Activated CD4-positive, alpha-beta memory T cell treated with anti-CD3 and anti-CD28 coated beads for 36 hours (primary cell): ENCODE results near the gene KLHL12. TPM values are rescaled to one million over a fixed set of nuclear protein-coding genes. Genes with fewer than 3 reads are reported as not detected.
"Not testable (repeated sequence)": the region's sequence is repeated elsewhere in the genome, so short reads cannot be mapped to it uniquely, and the experiment has no call there.

Experiments
- CTCF ChIA-PET: fragments of 350-600 bp; sonication (Branson Sonifier 250); formaldehyde crosslinking; loops from one replicate; lab custom pipeline; 2021; ENCODE audit warnings: antibody characterized with exemption, inconsistent platforms; lab: Charles Lee
- POLR2A ChIA-PET: fragments of 350-600 bp; sonication (Branson Sonifier 250); formaldehyde crosslinking; loops from one replicate; lab custom pipeline; 2021; ENCODE audit warnings: antibody characterized with exemption; lab: Charles Lee
- DNase-seq: peaks from one replicate; pipeline ENCODE4 v3.0.0-alpha.2; 2020
- H3K27ac Mint-ChIP-seq: one replicate; pipeline ENCODE4 v1.8.0; 2021; ENCODE audit warnings: mixed read lengths
- H3K27me3 Mint-ChIP-seq: one replicate; pipeline ENCODE4 v1.8.0; 2021; ENCODE audit warnings: mixed read lengths
- H3K36me3 Mint-ChIP-seq: one replicate; pipeline ENCODE4 v1.8.0; 2021; ENCODE audit warnings: mixed read lengths
- H3K4me1 Mint-ChIP-seq: one replicate; pipeline ENCODE4 v1.8.0; 2021; ENCODE audit warnings: low read depth, mixed read lengths
- H3K4me3 Mint-ChIP-seq: one replicate; pipeline ENCODE4 v1.8.0; 2021; ENCODE audit warnings: mild to moderate bottlenecking, mixed read lengths
- H3K9me3 Mint-ChIP-seq: one replicate; pipeline ENCODE4 v1.8.0; 2021; ENCODE audit warnings: mixed read lengths
- intact Hi-C: fragments of 100-400 bp; cut with micrococcal nuclease; formaldehyde crosslinking; loops from one replicate; pipeline ENCODE4 v1.15.1; 2023
- total RNA-seq, 2 experiments: library from RNA; stranded (reverse); gene quantifications; one replicate each; pipeline ENCODE4 v1.2.3, GENCODE V29; 2021

The KLHL12 gene
- total RNA-seq, 2 experiments from 2014 or later: 35.5 to 38.3 TPM

GRCh38 chr1:202944438-202944921 lies 17.4 kb upstream of the KLHL12 start:
- DNase-seq: no peak
- POLR2A ChIA-PET: no interaction called here
- peaks cover 46% of the 10 kb centered on the region for H3K36me3 Mint-ChIP-seq
- intact Hi-C loops: no loop called here
- no peaks in the 10 kb centered on the region for H3K4me1 Mint-ChIP-seq
- no peaks in the 10 kb centered on the region for H3K9me3 Mint-ChIP-seq
- no peak overlapping the region for H3K4me3 Mint-ChIP-seq
- CTCF ChIA-PET: no interaction called here
- no peaks in the 10 kb centered on the region for H3K27me3 Mint-ChIP-seq
- H3K27ac Mint-ChIP-seq: no peak overlapping the region

GRCh38 chr1:202942426-202942825 lies 15.4 kb upstream of the KLHL12 start:
- Mint-ChIP-seq H3K27ac (no peak overlapping the region), H3K4me3 (no peak overlapping the region), H3K27me3 (no peaks in the 10 kb centered on the region), H3K36me3 (peaks cover 39% of the 10 kb centered on the region), H3K4me1 (no peaks in the 10 kb centered on the region), H3K9me3 (no peaks in the 10 kb centered on the region)
- ChIA-PET POLR2A (no interaction called here), CTCF (no interaction called here)
- intact Hi-C loops: no loop called here
- no peak for DNase-seq

DNA sequence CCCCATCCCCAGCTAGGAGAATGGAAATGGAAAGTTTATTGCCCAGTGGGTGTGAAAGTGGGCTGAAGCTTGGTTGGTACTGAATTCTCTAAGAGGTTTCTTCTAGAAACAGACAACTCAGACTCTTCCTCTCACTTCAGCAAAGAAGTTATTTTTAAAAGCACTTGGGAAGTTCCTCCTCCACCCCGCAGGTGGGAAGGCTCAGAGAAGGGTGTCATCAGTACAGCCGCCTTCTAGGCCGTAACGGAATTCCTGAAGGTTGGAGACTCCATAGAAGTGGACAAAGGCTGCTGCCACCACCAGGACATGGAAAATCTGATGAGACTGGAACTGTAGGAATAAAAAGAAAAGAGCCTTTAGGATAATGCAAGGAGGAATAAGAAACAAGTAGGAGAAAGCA lies 14.3 kb upstream of the KLHL12 start:
- intact Hi-C loops: no loop called here
- CTCF ChIA-PET: no interaction called here
- H3K27me3 Mint-ChIP-seq: no peaks in the 10 kb centered on the region
- DNase-seq: no peak
- no peak overlapping the region for H3K27ac Mint-ChIP-seq
- H3K9me3 Mint-ChIP-seq: no peaks in the 10 kb centered on the region
- no peaks in the 10 kb centered on the region for H3K4me1 Mint-ChIP-seq
- no peak overlapping the region for H3K4me3 Mint-ChIP-seq
- POLR2A ChIA-PET: no interaction called here
- H3K36me3 Mint-ChIP-seq: peaks cover 38% of the 10 kb centered on the region

- Mint-ChIP-seq H3K36me3 (peaks cover 34% of the 10 kb centered on the region), H3K27me3 (peaks cover 1% of the 10 kb centered on the region), H3K9me3 (no peaks in the 10 kb centered on the region), H3K4me3 (no peak overlapping the region), H3K4me1 (no peaks in the 10 kb centered on the region), H3K27ac (no peak overlapping the region)
- no peak for DNase-seq
- ChIA-PET POLR2A (no interaction called here), CTCF (no interaction called here)
- intact Hi-C loops: no loop called here
Observed at GRCh38 chr1:202940561-202940960, 13.5 kb upstream of the KLHL12 start.

GRCh38 chr1:202938287-202938925 lies 11.4 kb upstream of the KLHL12 start:
- no peak for DNase-seq
- Mint-ChIP-seq H3K9me3 (no peaks in the 10 kb centered on the region), H3K4me1 (peaks cover 8% of the 10 kb centered on the region), H3K27ac (no peak overlapping the region), H3K4me3 (no peak overlapping the region), H3K27me3 (peaks cover 5% of the 10 kb centered on the region), H3K36me3 (peaks cover 22% of the 10 kb centered on the region)
- ChIA-PET CTCF (no interaction called here), POLR2A (no interaction called here)
- intact Hi-C loops: no loop called here

DNA sequence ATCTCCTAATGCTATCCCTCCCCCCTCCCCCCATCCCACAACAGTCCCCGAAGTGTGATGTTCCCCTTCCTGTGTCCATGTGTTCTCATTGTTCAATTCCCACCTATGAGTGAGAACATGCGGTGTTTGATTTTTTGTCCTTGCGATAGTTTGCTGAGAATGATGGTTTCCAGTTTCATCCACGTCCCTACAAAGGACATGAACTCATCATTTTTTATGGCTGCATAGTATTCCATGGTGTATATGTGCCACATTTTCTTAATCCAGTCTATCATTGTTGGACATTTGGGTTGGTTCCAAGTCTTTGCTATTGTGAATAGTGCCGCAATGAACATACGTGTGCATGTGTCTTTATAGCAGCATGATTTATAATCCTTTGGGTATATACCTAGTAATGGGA lies 9.4 kb upstream of the KLHL12 start:
- H3K27me3 Mint-ChIP-seq, DNase-seq, H3K27ac Mint-ChIP-seq, CTCF ChIA-PET, H3K4me3 Mint-ChIP-seq, intact Hi-C loops, H3K9me3 Mint-ChIP-seq, H3K36me3 Mint-ChIP-seq, POLR2A ChIA-PET: not testable (repeated sequence)
- peaks cover 11% of the 10 kb centered on the region for H3K4me1 Mint-ChIP-seq

GRCh38 chr1:202935844-202936243 lies 8.8 kb upstream of the KLHL12 start:
- peaks cover 6% of the 10 kb centered on the region for H3K27me3 Mint-ChIP-seq
- H3K4me3 Mint-ChIP-seq: no peak overlapping the region

GRCh38 chr1:202934755-202935154 lies 7.7 kb upstream of the KLHL12 start:
- peaks cover 6% of the 10 kb centered on the region for H3K27me3 Mint-ChIP-seq
- peaks cover 11% of the 10 kb centered on the region for H3K4me1 Mint-ChIP-seq
- peaks cover 2% of the 10 kb centered on the region for H3K36me3 Mint-ChIP-seq
- H3K4me3 Mint-ChIP-seq: no peak overlapping the region
- no peak for DNase-seq
- H3K9me3 Mint-ChIP-seq: peaks cover 3% of the 10 kb centered on the region
- POLR2A ChIA-PET: no interaction called here
- H3K27ac Mint-ChIP-seq: no peak overlapping the region
- intact Hi-C loops: no loop called here
- CTCF ChIA-PET: no interaction called here

More at GRCh38 chr1:202935844-202936243, 8.8 kb upstream of the KLHL12 start:
- ChIA-PET CTCF (no interaction called here), POLR2A (no interaction called here)
- Mint-ChIP-seq H3K27ac (no peak overlapping the region), H3K36me3 (peaks cover 4% of the 10 kb centered on the region), H3K9me3 (peaks cover 3% of the 10 kb centered on the region), H3K4me1 (peaks cover 11% of the 10 kb centered on the region)
- no peak for DNase-seq
- intact Hi-C loops: no loop called here

DNA sequence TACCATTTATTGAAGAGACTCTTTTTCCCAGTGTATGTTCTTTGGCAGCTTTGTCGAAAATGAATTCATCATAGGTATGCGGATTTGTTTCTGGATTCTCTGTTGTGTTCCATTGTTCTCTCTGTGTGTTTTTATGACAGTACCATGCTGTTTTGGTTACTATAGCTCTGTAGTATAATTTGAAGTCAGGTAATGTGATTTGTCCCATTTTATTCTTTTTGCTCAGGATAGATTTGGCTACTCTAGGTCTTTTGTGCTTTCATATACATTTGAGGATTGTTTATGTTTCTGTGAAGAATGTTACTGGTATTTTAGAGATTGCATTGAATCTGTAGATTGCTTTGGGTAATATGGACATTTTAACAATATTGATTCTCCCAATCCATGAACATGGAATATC lies 5.4 kb upstream of the KLHL12 start:
- H3K36me3 Mint-ChIP-seq: no peaks in the 10 kb centered on the region
- POLR2A ChIA-PET: no interaction called here

GRCh38 chr1:202923533-202923932 lies 3.5 kb downstream of the KLHL12 start:
- intact Hi-C loops: no loop called here
- Mint-ChIP-seq H3K36me3 (peaks cover 13% of the 10 kb centered on the region), H3K4me1 (peaks cover 26% of the 10 kb centered on the region), H3K4me3 (no peak overlapping the region), H3K9me3 (no peaks in the 10 kb centered on the region), H3K27ac (no peak overlapping the region), H3K27me3 (no peaks in the 10 kb centered on the region)
- ChIA-PET POLR2A (no interaction called here), CTCF (no interaction called here)
- DNase-seq: no peak

More for the DNA sequence above, 5.4 kb upstream of the KLHL12 start:
- H3K27ac Mint-ChIP-seq: no peak overlapping the region
- no peak overlapping the region for H3K4me3 Mint-ChIP-seq
- DNase-seq: no peak
- intact Hi-C loops: no loop called here
- peaks cover 11% of the 10 kb centered on the region for H3K4me1 Mint-ChIP-seq
- peaks cover 6% of the 10 kb centered on the region for H3K27me3 Mint-ChIP-seq
- CTCF ChIA-PET: no interaction called here
- peaks cover 3% of the 10 kb centered on the region for H3K9me3 Mint-ChIP-seq

- CTCF ChIA-PET: no interaction called here
- Mint-ChIP-seq H3K27ac (no peak overlapping the region), H3K9me3 (no peaks in the 10 kb centered on the region), H3K4me3 (no peak overlapping the region), H3K4me1 (peaks cover 13% of the 10 kb centered on the region), H3K27me3 (no peaks in the 10 kb centered on the region), H3K36me3 (peaks cover 28% of the 10 kb centered on the region)
- intact Hi-C loops: no loop called here
- POLR2A ChIA-PET: no interaction called here
- DNase-seq: no peak
Observed at GRCh38 chr1:202919615-202920014, 7.4 kb downstream of the KLHL12 start.

GRCh38 chr1:202915146-202915545 lies 11.9 kb downstream of the KLHL12 start:
- H3K9me3 Mint-ChIP-seq: no peaks in the 10 kb centered on the region
- H3K27ac Mint-ChIP-seq: no peak overlapping the region
- H3K27me3 Mint-ChIP-seq: no peaks in the 10 kb centered on the region
- ChIA-PET POLR2A (no interaction called here), CTCF (interaction anchor here (1.3 kb wide), 1 partner anchor 85 kb away, joined by 3 read pairs; no protein-coding TSS in a partner anchor)
- H3K4me1 Mint-ChIP-seq: peaks cover 2% of the 10 kb centered on the region
- no peak for DNase-seq
- H3K36me3 Mint-ChIP-seq: peaks cover 50% of the 10 kb centered on the region
- intact Hi-C loops: no loop called here
- no peak overlapping the region for H3K4me3 Mint-ChIP-seq

DNA sequence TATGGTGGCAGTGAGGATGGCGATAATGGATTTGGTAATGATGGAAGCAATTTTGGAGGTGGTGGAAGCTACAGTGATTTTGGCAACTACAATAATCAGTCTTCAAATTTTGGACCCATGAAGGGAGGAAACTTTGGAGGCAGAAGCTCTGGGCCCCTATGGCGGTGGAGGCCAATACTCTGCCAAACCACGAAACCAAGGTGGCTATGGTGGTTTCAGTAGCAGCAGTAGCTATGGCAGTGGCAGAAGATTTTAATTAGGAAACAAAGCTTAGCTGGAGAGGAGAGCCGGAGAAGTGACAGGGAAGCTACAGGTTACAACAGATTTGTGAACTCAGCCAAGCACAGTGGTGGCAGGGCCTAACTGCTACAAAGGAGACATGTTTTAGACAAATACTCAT lies 14.6 kb downstream of the KLHL12 start:
- H3K36me3 Mint-ChIP-seq: peaks cover 45% of the 10 kb centered on the region
- CTCF ChIA-PET: not testable (repeated sequence)

More for the DNA sequence above, 14.6 kb downstream of the KLHL12 start:
- H3K27ac Mint-ChIP-seq, H3K9me3 Mint-ChIP-seq, DNase-seq, H3K4me3 Mint-ChIP-seq, intact Hi-C loops, H3K4me1 Mint-ChIP-seq, POLR2A ChIA-PET, H3K27me3 Mint-ChIP-seq: not testable (repeated sequence)
